Stomach (tissue), 9 donors: Measurements from ENCODE around the gene KDM2A. TPM values are rescaled to one million over a fixed set of nuclear protein-coding genes. Genes with fewer than 3 reads are reported as not detected.

Experiments used
- DNase-seq, 2 donors: peaks; one replicate each; pipeline versions ENCODE4 v3.0.0 to v3.0.0-alpha.2; 2013 to 2019
- H3K27ac ChIP-seq, 5 donors: fragments of 200-600 bp in 4 of 5; sonication (generic) in 4 of 5; one replicate each; pipeline ENCODE4 v1.5.1; 2013 to 2019; ENCODE audit warnings: mild to moderate bottlenecking in 1 of 5, moderate library complexity in 1 of 5
- H3K27me3 ChIP-seq, 3 donors: fragments of 200-600 bp; sonication (generic); one replicate each; pipeline ENCODE4 v1.5.1; 2017 to 2019; ENCODE audit warnings: mixed run types in 1 of 3
- H3K36me3 ChIP-seq, 4 donors: fragments of 200-600 bp; sonication (generic); 1 replicate in 3 of 4; 2 replicates in 1 of 4; pipeline ENCODE4 v1.5.1; 2016 to 2019
- H3K4me1 ChIP-seq, 4 donors: fragments of 200-600 bp; sonication (generic); one replicate each; pipeline ENCODE4 v1.5.1; 2016 to 2019
- H3K4me3 ChIP-seq, 4 donors: fragments of 200-600 bp; sonication (generic) in 3 of 4; one replicate each; pipeline ENCODE4 v1.5.1; 2016 to 2019; ENCODE audit warnings: mild to moderate bottlenecking in 1 of 4
- H3K9me3 ChIP-seq, 4 donors: fragments of 200-600 bp; sonication (generic); one replicate each; pipeline ENCODE4 v1.5.1; 2016 to 2019
- EP300 ChIP-seq: sonication (generic); formaldehyde crosslinking; IDR thresholded peaks from one replicate; pipeline ENCODE4 v1.6.1; 2017; ENCODE audit warnings: antibody characterized with exemption
- POLR2A ChIP-seq, 4 donors: fragments of 450-650 bp; IDR thresholded peaks; one replicate each; pipeline ENCODE4 v1.6.1; 2016; ENCODE audit warnings: antibody characterized with exemption in 4 of 4, control low read depth in 2 of 4, mild to moderate bottlenecking in 1 of 4, moderate library complexity in 1 of 4
- POLR2AphosphoS5 ChIP-seq, 3 donors: sonication (generic); formaldehyde crosslinking; IDR thresholded peaks; one replicate each; pipeline ENCODE4 v1.6.1; 2016; ENCODE audit warnings: antibody characterized with exemption in 3 of 3
- WGBS, 5 donors: extraction: QIAGEN DNeasy Blood & Tissue Kit in 3 of 5; methylation state at CpG; one replicate each; pipeline versions ENCODE4 v1.1.5 to v1.1.7; 2013 to 2018; 5-methylcytosine and 5-hydroxymethylcytosine counted together
- intact Hi-C: fragments of 100-400 bp; cut with DNase I; formaldehyde crosslinking; loops from one replicate; pipeline ENCODE4 v1.15.1; 2023; ENCODE audit warnings: low total_unique reads
- polyA plus RNA-seq, 3 donors: library from polyadenylated mRNA; stranded (reverse); fragments of 200-250 nt; gene quantifications; one replicate each; pipeline ENCODE4 v1.2.3, GENCODE V29; 2013
- total RNA-seq, 5 donors: library from RNA; depleted of rRNA; stranded (reverse); fragments of >200 nt; gene quantifications; one replicate each; pipeline versions ENCODE4 v1.1.0 to v1.2.3, GENCODE V29; 2014 to 2016
- TF ChIP-seq, protein P1 (sequence below), 7 experiments: fragments of 450-650 bp in 4 of 7; fragments of 200-600 bp in 3 of 7; sonication (generic) in 3 of 7; IDR thresholded peaks; one replicate each; pipeline ENCODE4 v1.5.1; 2016 to 2019; ENCODE audit warnings: antibody characterized with exemption in 7 of 7, control low read depth in 2 of 7, mild to moderate bottlenecking in 1 of 7
- donor health status: healthy with polysubstance abuse.
- donor health status: Bipolar disorder and iron deficiency.
- donor health status: healthy.

KDM2A gene
- total and polyA plus RNA-seq, 8 donors: 15.4 to 125 (median 70.3) TPM

- 74 to 80% (median 79%) methylated on average over 7 of the region's 7 CpGs for WGBS, 5 donors
- no peaks in the 10 kb centered on the region for H3K9me3 ChIP-seq
- no peak for DNase-seq
- H3K27me3 ChIP-seq: no peaks in the 10 kb centered on the region
- H3K36me3 ChIP-seq: no peaks in the 10 kb centered on the region
- intact Hi-C loops: no loop called here
- H3K27ac ChIP-seq: peak overlapping the region in 4 of 5 donors; percentile 97 to 100 (median 98)
- TF ChIP-seq EP300: no peak
- no peak for TF ChIP-seq POLR2A (IDR thresholded peaks at IDR 0.05)
- TF ChIP-seq, protein P1, sequence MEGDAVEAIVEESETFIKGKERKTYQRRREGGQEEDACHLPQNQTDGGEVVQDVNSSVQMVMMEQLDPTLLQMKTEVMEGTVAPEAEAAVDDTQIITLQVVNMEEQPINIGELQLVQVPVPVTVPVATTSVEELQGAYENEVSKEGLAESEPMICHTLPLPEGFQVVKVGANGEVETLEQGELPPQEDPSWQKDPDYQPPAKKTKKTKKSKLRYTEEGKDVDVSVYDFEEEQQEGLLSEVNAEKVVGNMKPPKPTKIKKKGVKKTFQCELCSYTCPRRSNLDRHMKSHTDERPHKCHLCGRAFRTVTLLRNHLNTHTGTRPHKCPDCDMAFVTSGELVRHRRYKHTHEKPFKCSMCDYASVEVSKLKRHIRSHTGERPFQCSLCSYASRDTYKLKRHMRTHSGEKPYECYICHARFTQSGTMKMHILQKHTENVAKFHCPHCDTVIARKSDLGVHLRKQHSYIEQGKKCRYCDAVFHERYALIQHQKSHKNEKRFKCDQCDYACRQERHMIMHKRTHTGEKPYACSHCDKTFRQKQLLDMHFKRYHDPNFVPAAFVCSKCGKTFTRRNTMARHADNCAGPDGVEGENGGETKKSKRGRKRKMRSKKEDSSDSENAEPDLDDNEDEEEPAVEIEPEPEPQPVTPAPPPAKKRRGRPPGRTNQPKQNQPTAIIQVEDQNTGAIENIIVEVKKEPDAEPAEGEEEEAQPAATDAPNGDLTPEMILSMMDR (IDR thresholded peaks at IDR 0.05): no peak
- TF ChIP-seq POLR2AphosphoS5 (IDR thresholded peaks at IDR 0.05): no peak
- peak overlapping the region in 2 of 4 donors; percentile 49 to 52 for H3K4me3 ChIP-seq
- peaks cover 21 to 37% (median 25%) of the 10 kb centered on the region in 4 donors for H3K4me1 ChIP-seq
These were observed 1.9 kb upstream of the KDM2A start for GRCh38 chr11:67117176-67117575.

- Histone ChIP-seq H3K9me3 (no peaks in the 10 kb centered on the region), H3K4me1 (peaks cover 24 to 42% (median 31%) of the 10 kb centered on the region in 4 donors), H3K27me3 (no peaks in the 10 kb centered on the region), H3K36me3 (peaks cover 0 to 3% (median under 1%) of the 10 kb centered on the region in 4 donors), H3K4me3 (peak overlapping the region; percentile 49 to 99 (median 75)), H3K27ac (peak overlapping the region; percentile 93 to 100 (median 97))
- WGBS, 5 donors: 6 to 20% (median 11%) methylated on average over 19 to 65 of the region's 65 CpGs
- no peak for TF ChIP-seq POLR2AphosphoS5 (IDR thresholded peaks at IDR 0.05)
- no peak for TF ChIP-seq POLR2A (IDR thresholded peaks at IDR 0.05)
- TF ChIP-seq, protein P1 (IDR thresholded peaks at IDR 0.05): no peak
- no peak for TF ChIP-seq EP300
- DNase-seq: peak in 1 of 2 donors; percentile 75
- intact Hi-C loops: no loop called here
These were observed 1.3 kb upstream of the KDM2A start for GRCh38 chr11:67117672-67118180.

DNA sequence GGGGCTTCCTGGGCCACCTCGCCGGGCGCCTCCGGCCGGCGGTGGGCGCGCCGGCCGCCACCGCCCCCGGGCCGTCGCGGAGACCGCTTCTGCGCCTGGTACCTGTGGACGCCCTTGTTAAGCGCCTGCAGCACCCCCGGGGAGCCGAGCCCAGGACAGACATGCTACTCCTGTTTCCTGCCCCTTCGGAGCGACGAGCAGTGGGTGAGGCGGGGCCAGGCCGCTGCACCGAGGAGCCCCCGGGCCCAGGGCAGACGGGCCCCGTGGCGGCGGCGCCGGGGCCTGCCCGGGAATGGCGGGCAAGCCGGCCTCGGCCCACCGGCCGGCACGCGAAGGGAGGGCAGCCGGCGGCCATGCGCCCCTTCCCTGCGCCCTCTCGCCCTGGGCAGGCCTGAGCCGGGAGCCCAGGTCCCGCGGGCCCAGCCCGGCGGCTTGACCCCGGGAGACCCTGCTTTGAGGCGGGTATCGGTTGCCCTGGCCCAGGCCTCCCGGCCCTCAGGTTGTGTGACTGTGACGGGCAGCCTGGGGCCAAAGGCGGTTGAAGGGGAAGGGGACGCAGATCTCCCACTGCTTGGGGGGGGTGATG lies 789 bp upstream of the KDM2A start:
- TF ChIP-seq POLR2A (IDR thresholded peaks at IDR 0.05): no peak
- TF ChIP-seq, protein P1 (IDR thresholded peaks at IDR 0.05): no peak
- TF ChIP-seq POLR2AphosphoS5 (IDR thresholded peaks at IDR 0.05): no peak
- no peak for TF ChIP-seq EP300
- Histone ChIP-seq H3K4me1 (peaks cover 24 to 48% (median 34%) of the 10 kb centered on the region in 4 donors), H3K4me3 (peak overlapping the region; percentile 49 to 99 (median 75)), H3K36me3 (peaks cover 0 to 7% (median 2%) of the 10 kb centered on the region in 4 donors), H3K27ac (peak overlapping the region; percentile 93 to 100 (median 97)), H3K9me3 (no peaks in the 10 kb centered on the region), H3K27me3 (no peaks in the 10 kb centered on the region)
- intact Hi-C loops: no loop called here
- DNase-seq: peak; percentile 48 to 72
- 0 to 2% (median 1%) methylated on average over 1 to 59 of the region's 59 CpGs; no CpG with 5 or more reads in 1 of the 5 donors for WGBS, 5 donors

DNA sequence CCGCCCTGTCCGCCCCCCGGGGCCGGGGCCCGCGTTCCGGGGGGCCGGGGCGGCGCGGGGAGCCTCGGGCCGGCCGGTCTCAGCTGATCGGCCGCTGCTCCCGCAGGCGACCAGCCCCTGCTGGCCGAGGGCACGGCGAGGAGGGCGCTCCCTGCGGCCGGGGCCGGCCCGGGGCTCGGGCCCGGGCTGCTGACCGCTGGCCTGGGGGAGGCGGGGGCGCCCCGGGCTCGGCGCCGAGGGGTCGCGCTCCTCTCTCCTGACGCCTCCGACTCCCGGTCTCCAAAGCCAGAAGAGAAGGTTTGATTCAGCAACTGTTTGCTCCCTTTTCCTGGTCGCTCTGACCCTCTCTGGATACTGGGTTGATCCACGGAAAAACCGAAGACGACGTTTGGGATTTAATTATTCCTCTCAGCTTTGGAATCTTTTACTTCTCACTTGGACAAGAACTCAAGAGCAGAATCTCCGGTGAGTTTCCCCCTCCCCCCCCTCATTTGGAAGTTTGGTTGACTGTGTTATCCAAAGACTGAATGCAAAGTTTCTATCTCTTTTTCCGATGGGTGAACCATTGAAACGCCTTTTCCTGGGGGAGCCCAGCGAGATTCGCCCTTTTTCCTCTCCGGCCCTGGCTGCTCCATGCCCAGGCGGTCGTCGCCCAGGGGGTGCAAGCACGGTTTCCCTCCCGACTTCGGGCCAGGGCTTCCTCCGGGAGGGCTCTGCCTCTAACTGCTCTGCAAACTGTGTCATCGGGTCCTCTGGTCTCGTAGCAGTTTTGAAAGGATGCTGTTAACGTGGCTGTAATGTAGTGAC lies 725 bp downstream of the KDM2A start:
- Histone ChIP-seq H3K27me3 (no peaks in the 10 kb centered on the region), H3K4me3 (peak overlapping the region; percentile 85 to 99 (median 97)), H3K27ac (peak overlapping the region; percentile 97 to 100 (median 99)), H3K9me3 (no peaks in the 10 kb centered on the region), H3K4me1 (peaks cover 24 to 61% (median 43%) of the 10 kb centered on the region in 4 donors), H3K36me3 (peaks cover 0 to 21% (median 14%) of the 10 kb centered on the region in 4 donors)
- WGBS, 5 donors: 0 to 1% (median 0%) methylated on average over 22 to 61 of the region's 61 CpGs
- TF ChIP-seq EP300 (no peak), POLR2A (IDR thresholded peaks at IDR 0.05) (no peak), POLR2AphosphoS5 (IDR thresholded peaks at IDR 0.05) (no peak)
- TF ChIP-seq, protein P1 (IDR thresholded peaks at IDR 0.05): no peak
- DNase-seq: peak in 1 of 2 donors; percentile 64
- intact Hi-C loops: no loop called here
